GM12878 (cell line): Measurements from ENCODE around the gene KCTD19. TPM values are rescaled to one million over a fixed set of nuclear protein-coding genes. Genes with fewer than 3 reads are reported as not detected.

Source experiments
- ATAC-seq: fragments of 200-7000 bp; cut with Tn5 transposase; 3 replicates; pipeline ENCODE4 v1.9.1; 2020; ENCODE audit warnings: mild to moderate bottlenecking, moderate library complexity
- BruUV-seq: library from RNA; stranded (reverse); fragments of 400-500 nt; replicated peaks from 2 replicates; lab custom pipeline; 2021; lab: Mats Ljungman, UMichigan
- CTCF ChIA-PET: fragments of 300-600 bp; sonication (Branson Sonifier 250); formaldehyde crosslinking; extraction: SDS; loops from one replicate; lab custom pipeline; 2021; ENCODE audit warnings: inconsistent platforms; lab: Yijun Ruan, JAX
- POLR2A ChIA-PET: fragments of 350-600 bp; formaldehyde crosslinking; extraction: SDS; loops from one replicate; lab custom pipeline; 2021; ENCODE audit warnings: inconsistent platforms; lab: Charles Lee
- RAD21 ChIA-PET: fragments of 300-600 bp; sonication (Branson Sonifier 250); formaldehyde crosslinking; loops from one replicate; lab custom pipeline; 2023; ENCODE audit warnings: antibody characterized with exemption; ENCODE audit not compliant: unreplicated experiment; lab: Charles Lee
- SMC1A ChIA-PET: fragments of 300-600 bp; sonication (Branson Sonifier 250); formaldehyde crosslinking; loops from one replicate; lab custom pipeline; 2023; ENCODE audit not compliant: unreplicated experiment, uncharacterized antibody; lab: Charles Lee
- DNase-seq: peaks from one replicate; pipeline ENCODE4 v3.0.0-alpha.2; 2011; ENCODE audit warnings: low read depth, low spot score
- FAIRE-seq: peaks from 3 replicates; lab custom pipeline; 2011; peaks lifted over from hg19 to GRCh38; lab: Jason Lieb, UNC
- H2AFZ ChIP-seq: 2 replicates; pipeline ENCODE4 v1.6.0; 2011; ENCODE audit warnings: low read depth, low read length, control low read depth; ENCODE audit not compliant: control insufficient read depth
- H3K27ac ChIP-seq: 2 replicates; pipeline ENCODE4 v1.5.1; 2011; ENCODE audit warnings: control low read depth; ENCODE audit not compliant: control insufficient read depth, insufficient read depth
- H3K27me3 ChIP-seq, 2 experiments: replicated peaks in 1 of 2; 2 replicates each; pipeline versions ENCODE4 v1.6.0 to v1.6.1; 2011; ENCODE audit warnings: low read length in 1 of 2; ENCODE audit not compliant: control insufficient read depth in 2 of 2, insufficient read depth in 2 of 2
- H3K36me3 ChIP-seq, 2 experiments: 2 replicates each; pipeline ENCODE4 v1.5.1; 2011; ENCODE audit warnings: low read length in 1 of 2; ENCODE audit not compliant: control insufficient read depth in 2 of 2, insufficient read depth in 2 of 2
- H3K4me1 ChIP-seq: 2 replicates; pipeline ENCODE4 v1.6.1; 2011; ENCODE audit warnings: mild to moderate bottlenecking, low read length, moderate library complexity, mixed read lengths; ENCODE audit not compliant: control insufficient read depth, insufficient read depth
- H3K4me2 ChIP-seq: 2 replicates; pipeline ENCODE4 v1.6.0; 2011; ENCODE audit warnings: control low read depth; ENCODE audit not compliant: control insufficient read depth, insufficient read depth
- H3K4me3 ChIP-seq: fragments of 200-600 bp; sonication (generic); 2 replicates; pipeline ENCODE4 v1.5.1; 2016
- H3K79me2 ChIP-seq: 2 replicates; pipeline ENCODE4 v1.6.0; 2011; ENCODE audit warnings: low read length; ENCODE audit not compliant: control insufficient read depth, insufficient read depth
- H3K9ac ChIP-seq: 2 replicates; pipeline ENCODE4 v1.8.0; 2011; ENCODE audit warnings: low read length, control low read depth, mixed read lengths; ENCODE audit not compliant: control insufficient read depth, insufficient read depth
- H3K9me3 ChIP-seq: replicated peaks from 3 replicates; pipeline ENCODE4 v1.5.1; 2011; ENCODE audit warnings: mild to moderate bottlenecking, low read length; ENCODE audit not compliant: control insufficient read depth, insufficient read depth
- H4K20me1 ChIP-seq: 2 replicates; pipeline ENCODE4 v1.6.0; 2011; ENCODE audit not compliant: control insufficient read depth, insufficient read depth
- CREB1 ChIP-seq: IDR thresholded peaks from 2 replicates; pipeline ENCODE4 v1.6.1; 2012; ENCODE audit warnings: low read depth, mild to moderate bottlenecking, inconsistent platforms
- JUND ChIP-seq: IDR thresholded peaks from 2 replicates; pipeline ENCODE4 v1.6.1; 2012; ENCODE audit warnings: low read depth, mild to moderate bottlenecking, low read length, improper control_type of control experiment, moderate library complexity
- MEF2B ChIP-seq: fragments of 450-650 bp; IDR thresholded peaks from 2 replicates; pipeline ENCODE4 v1.6.1; 2018; ENCODE audit warnings: mild to moderate bottlenecking, moderate library complexity; ENCODE audit not compliant: partially characterized antibody, poor library complexity, severe bottlenecking
- RFX5 ChIP-seq: IDR thresholded peaks from 2 replicates; pipeline ENCODE4 v1.6.1; 2011; ENCODE audit warnings: low read depth, low read length, improper control_type of control experiment
- ZNF207 ChIP-seq: fragments of 450-650 bp; IDR thresholded peaks from 2 replicates; pipeline ENCODE4 v1.6.1; 2014; ENCODE audit warnings: antibody characterized with exemption, mild to moderate bottlenecking, borderline replicate concordance
- ZNF217 ChIP-seq: fragments of 450-650 bp; IDR thresholded peaks from 2 replicates; pipeline ENCODE4 v1.6.1; 2017; ENCODE audit warnings: antibody characterized with exemption, mild to moderate bottlenecking
- ZNF622 ChIP-seq: fragments of 450-650 bp; IDR thresholded peaks from 2 replicates; pipeline ENCODE4 v1.6.1; 2017; ENCODE audit warnings: mild to moderate bottlenecking, inconsistent platforms
- WGBS: methylation state at CpG from one replicate; pipeline ENCODE4 v1.1.6; 2016; ENCODE audit warnings: low lambda C conversion rate; ENCODE audit not compliant: insufficient replicate concordance, insufficient coverage; ENCODE audit errors: missing lambda C conversion rate; 5-methylcytosine and 5-hydroxymethylcytosine counted together
- in situ Hi-C: fragments of 300-500 bp; cut with MboI; formaldehyde crosslinking; loops from 9 replicates; pipeline ENCODE4 v1.14.3; 2018; ENCODE audit warnings: mixed read lengths
- intact Hi-C: fragments of 100-400 bp; cut with micrococcal nuclease; formaldehyde crosslinking; loops from one replicate; pipeline ENCODE4 v1.14.2; 2022; ENCODE audit not compliant: unreplicated experiment
- polyA plus RNA-seq, 11 experiments: library from polyadenylated mRNA; depleted of rRNA in 4 of 11; unstranded in 6 of 11; stranded (reverse) in 5 of 11; fragments of >200 nt; fragmentation: Nextera tagmentation in 4 of 11; fragmentation: Illumina TruSeq in 1 of 11; extraction: Ambion mirVana in 4 of 11; extraction: Trizol in 1 of 11; gene quantifications; 1 replicate in 1 of 11; 2 replicates in 10 of 11; pipeline versions ENCODE4 v1.2.1 to v1.2.3, GENCODE V29; 2011 to 2016; ENCODE audit warnings: inconsistent platforms in 2 of 11, missing spikeins in 2 of 11, low read depth in 1 of 11
- total RNA-seq, 4 experiments: library from RNA; depleted of rRNA in 3 of 4; stranded (reverse); fragments of >200 nt in 3 of 4; fragmentation: Illumina TruSeq in 1 of 4; extraction: Trizol in 1 of 4; gene quantifications; 2 replicates each; pipeline versions ENCODE4 v1.2.1 to v1.2.3, GENCODE V29; 2013 to 2021

The KCTD19 gene
- total and polyA plus RNA-seq, 10 of the 15 experiments (the other 5 are each of a cell fraction or from before 2014, with no cell fraction given), result 1.6 to 8.9 (median 3.9) TPM

- Histone ChIP-seq H3K9ac (no peak overlapping the region), H3K4me1 (peaks cover 4% of the 10 kb centered on the region; the same call in 1 of the 2 replicates), H3K9me3 (no peaks in the 10 kb centered on the region), H4K20me1 (no peaks in the 10 kb centered on the region), H2AFZ (no peak overlapping the region), H3K36me3 (no peaks in the 10 kb centered on the region), H3K4me3 (no peak overlapping the region), H3K4me2 (no peak overlapping the region), H3K27ac (no peak overlapping the region), H3K27me3 (no peaks in the 10 kb centered on the region), H3K79me2 (0 out of 2 replicates have a peak, but pooled peaks cover 2% of the 10 kb centered on the region)
- no peak for FAIRE-seq
- no peak for TF ChIP-seq MEF2B
- no peak for TF ChIP-seq ZNF217
- TF ChIP-seq JUND, result no peak
- no peak for TF ChIP-seq ZNF207
- TF ChIP-seq RFX5, result no peak
- TF ChIP-seq ZNF622, result no peak
- no peak for TF ChIP-seq CREB1
- intact Hi-C loops, result no loop called here
- no TSS peak for BruUV-seq
- ATAC-seq, result no peak
- in situ Hi-C loops, result no loop called here
- POLR2A ChIA-PET, result interaction anchor here (0.5 kb wide), 1 partner anchor 338 kb away, joined by 3 read pairs; no protein-coding TSS in a partner anchor
- RAD21 ChIA-PET, result interaction anchor here (1.3 to 1.6 kb wide), 2 partner anchors 57 to 117 kb away, joined by 3 to 4 read pairs; no protein-coding TSS in a partner anchor
- DNase-seq, result no peak
- 59% methylated on average over 10 of the region's 10 CpGs for WGBS
- CTCF ChIA-PET, result interaction anchor here (0.7 to 2.8 kb wide), 4 partner anchors 22 to 130 kb away, joined by 3 to 17 read pairs (median 4); no protein-coding TSS in a partner anchor
- SMC1A ChIA-PET, result interaction anchor here (1.6 to 1.8 kb wide), 2 partner anchors 18 to 43 kb away, joined by 3 to 6 read pairs; no protein-coding TSS in a partner anchor
Measured at GRCh38 chr16:67282447-67282805, 44.1 kb downstream of the KCTD19 start.
